ENCODE measurements around the gene IFNL2. TPM values are rescaled to one million over a fixed set of nuclear protein-coding genes. Genes with fewer than 3 reads are reported as not detected.
"Not testable (repeated sequence)": the region's sequence is repeated elsewhere in the genome, so short reads cannot be mapped to it uniquely, and the experiment has no call there.

Gene IFNL2
- total RNA-seq (not detected), polyA plus RNA-seq (ENCODE audit: insufficient read length in 2 of 2) (not detected)
- long read RNA-seq, donor 1: 0 reads
- long read RNA-seq, donor 2: 0 reads
- long read RNA-seq, donor 3: 0 reads
- long read RNA-seq, donor 4: 0 reads

DNA sequence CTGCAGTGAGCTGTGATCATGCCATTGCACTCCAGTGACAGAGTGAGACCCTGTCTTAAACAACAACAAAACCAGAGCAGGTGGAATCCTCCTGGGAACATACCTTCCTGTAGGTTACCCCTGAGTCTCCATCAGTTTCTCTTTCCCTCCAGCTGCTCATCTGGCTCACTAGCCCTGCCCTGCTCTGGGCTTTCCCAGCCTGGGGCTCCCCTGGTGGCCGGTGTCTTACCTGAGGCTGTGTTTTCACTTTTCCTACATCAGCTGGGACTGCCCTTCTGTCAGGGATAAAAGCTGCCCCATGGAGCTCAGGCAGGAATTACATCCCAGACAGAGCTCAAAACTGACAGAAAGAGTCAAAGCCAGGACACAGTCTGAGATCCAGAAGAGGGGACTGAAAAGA lies at the start of gene IFNL2:
TSS of gene IFNL2 (plus strand) at position 312 of the 400 bp plus-strand sequence. CDS start 173 bp downstream, outside the sequence.
- H3K36me3 ChIP-seq (ENCODE audit: control insufficient read depth, insufficient read depth, low read length); DNase-seq (ENCODE audit: low read depth in 4 of 6, low spot score in 6 of 6); H3K4me3 ChIP-seq (ENCODE audit: low read depth, low read length); H3K27ac ChIP-seq (ENCODE audit: low read depth, low read length); H3K9me3 ChIP-seq (ENCODE audit: control insufficient read depth, insufficient read depth, low read length): not testable (repeated sequence)
- peaks cover 18% of the 10 kb centered on the region for H3K4me1 ChIP-seq (ENCODE audit: control insufficient read depth, insufficient read depth, low read length)
- peaks cover 26% of the 10 kb centered on the region for H3K27me3 ChIP-seq (ENCODE audit: control insufficient read depth, insufficient read depth, low read length)
- no CpG with 5 or more reads among the region's 1 CpG for WGBS (ENCODE audit: insufficient coverage)

DNA sequence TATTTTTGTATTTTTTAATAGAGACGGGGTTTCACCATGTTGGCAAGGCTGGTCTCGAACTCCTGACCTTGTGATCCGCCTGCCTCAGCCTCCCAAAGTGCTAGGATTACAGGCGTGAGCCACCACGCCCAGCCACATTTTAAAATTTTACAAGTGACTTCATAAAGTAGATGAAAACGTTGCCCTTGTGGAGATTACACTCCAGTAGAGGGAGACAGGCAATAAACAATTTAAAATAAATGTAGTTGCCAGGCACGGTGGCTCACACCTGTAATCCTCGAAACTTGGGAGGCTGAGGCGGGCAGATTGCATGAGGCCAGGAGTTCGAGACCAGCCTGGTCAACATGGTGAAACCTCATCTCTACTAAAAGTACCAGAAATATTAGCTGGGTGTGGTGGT lies 49.1 kb upstream of the IFNL2 start:
- WGBS (ENCODE audit: insufficient coverage): 66% methylated on average over 3 of the region's 10 CpGs
- H3K27me3 ChIP-seq (ENCODE audit: control insufficient read depth, insufficient read depth, low read length); H3K4me1 ChIP-seq (ENCODE audit: control insufficient read depth, insufficient read depth, low read length); DNase-seq (ENCODE audit: low read depth in 4 of 6, low spot score in 6 of 6); H3K4me3 ChIP-seq (ENCODE audit: low read depth, low read length); H3K27ac ChIP-seq (ENCODE audit: low read depth, low read length); H3K36me3 ChIP-seq (ENCODE audit: control insufficient read depth, insufficient read depth, low read length); H3K9me3 ChIP-seq (ENCODE audit: control insufficient read depth, insufficient read depth, low read length): not testable (repeated sequence)

DNA sequence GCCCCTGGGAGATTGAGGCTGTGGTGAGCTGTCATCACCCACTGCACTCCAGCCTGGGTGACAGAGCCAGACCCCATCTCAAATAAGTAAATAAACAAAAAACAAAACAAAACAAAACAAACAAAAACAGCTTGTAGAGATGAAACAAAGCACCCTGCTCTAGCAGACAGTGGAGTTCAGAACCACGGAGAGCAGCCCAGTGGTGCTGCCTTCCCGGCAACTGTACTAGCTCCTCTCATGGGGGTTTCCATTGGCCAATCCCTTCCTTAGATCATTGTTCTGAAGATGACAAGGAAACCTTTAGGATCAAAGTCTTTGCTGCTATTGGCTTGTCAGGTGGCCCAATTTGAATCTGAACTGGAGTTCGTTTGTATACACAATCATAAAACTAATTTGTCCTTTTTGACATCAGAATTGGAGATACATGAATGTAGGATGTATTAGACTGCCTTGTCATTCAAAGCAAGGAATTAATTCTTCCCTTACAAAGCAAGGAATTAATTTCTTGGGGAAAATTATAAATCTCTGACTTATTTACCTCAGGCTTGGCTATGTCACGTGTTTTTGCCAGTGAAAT lies 44.4 kb upstream of the IFNL2 start:
- H3K4me1 ChIP-seq (ENCODE audit: control insufficient read depth, insufficient read depth, low read length): no peaks in the 10 kb centered on the region
- H3K4me3 ChIP-seq (ENCODE audit: low read depth, low read length): no peak overlapping the region
- no peaks in the 10 kb centered on the region for H3K36me3 ChIP-seq (ENCODE audit: control insufficient read depth, insufficient read depth, low read length)
- no peak overlapping the region for H3K27ac ChIP-seq (ENCODE audit: low read depth, low read length)
- 4% methylated on average over 2 of the region's 4 CpGs for WGBS (ENCODE audit: insufficient coverage)
- DNase-seq (ENCODE audit: low read depth in 4 of 6, low spot score in 6 of 6): peak in 1 of 6 donors; percentile 13
- H3K27me3 ChIP-seq (ENCODE audit: control insufficient read depth, insufficient read depth, low read length): peaks cover 7% of the 10 kb centered on the region
- no peaks in the 10 kb centered on the region for H3K9me3 ChIP-seq (ENCODE audit: control insufficient read depth, insufficient read depth, low read length)

DNA sequence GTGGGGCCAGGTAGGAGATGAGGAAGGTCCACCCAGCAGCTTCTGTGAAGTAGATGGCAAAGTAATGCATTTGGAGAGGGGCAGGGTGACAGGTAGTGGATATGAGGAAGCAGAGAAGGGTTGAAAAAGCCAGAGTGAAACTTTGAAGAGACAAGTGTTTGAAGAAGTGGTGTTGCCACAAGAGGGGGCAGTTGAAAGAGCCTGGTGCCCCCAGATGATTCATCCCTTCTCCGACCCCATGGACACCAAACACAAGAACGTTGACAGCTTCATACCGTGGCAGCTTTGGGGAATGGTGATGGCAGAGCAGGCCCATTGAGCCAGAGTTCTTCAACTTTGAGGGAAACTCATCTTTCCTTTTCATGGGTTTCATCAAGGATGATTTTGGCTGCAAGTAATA lies 43.3 kb upstream of the IFNL2 start:
- Histone ChIP-seq H3K27me3 (ENCODE audit: control insufficient read depth, insufficient read depth, low read length) (peaks cover 7% of the 10 kb centered on the region), H3K36me3 (ENCODE audit: control insufficient read depth, insufficient read depth, low read length) (no peaks in the 10 kb centered on the region), H3K27ac (ENCODE audit: low read depth, low read length) (no peak overlapping the region), H3K4me1 (ENCODE audit: control insufficient read depth, insufficient read depth, low read length) (no peaks in the 10 kb centered on the region), H3K9me3 (ENCODE audit: control insufficient read depth, insufficient read depth, low read length) (no peaks in the 10 kb centered on the region), H3K4me3 (ENCODE audit: low read depth, low read length) (no peak overlapping the region)
- no peak for DNase-seq (ENCODE audit: low read depth in 4 of 6, low spot score in 6 of 6)
- WGBS (ENCODE audit: insufficient coverage): no CpG with 5 or more reads among the region's 3 CpGs

DNA sequence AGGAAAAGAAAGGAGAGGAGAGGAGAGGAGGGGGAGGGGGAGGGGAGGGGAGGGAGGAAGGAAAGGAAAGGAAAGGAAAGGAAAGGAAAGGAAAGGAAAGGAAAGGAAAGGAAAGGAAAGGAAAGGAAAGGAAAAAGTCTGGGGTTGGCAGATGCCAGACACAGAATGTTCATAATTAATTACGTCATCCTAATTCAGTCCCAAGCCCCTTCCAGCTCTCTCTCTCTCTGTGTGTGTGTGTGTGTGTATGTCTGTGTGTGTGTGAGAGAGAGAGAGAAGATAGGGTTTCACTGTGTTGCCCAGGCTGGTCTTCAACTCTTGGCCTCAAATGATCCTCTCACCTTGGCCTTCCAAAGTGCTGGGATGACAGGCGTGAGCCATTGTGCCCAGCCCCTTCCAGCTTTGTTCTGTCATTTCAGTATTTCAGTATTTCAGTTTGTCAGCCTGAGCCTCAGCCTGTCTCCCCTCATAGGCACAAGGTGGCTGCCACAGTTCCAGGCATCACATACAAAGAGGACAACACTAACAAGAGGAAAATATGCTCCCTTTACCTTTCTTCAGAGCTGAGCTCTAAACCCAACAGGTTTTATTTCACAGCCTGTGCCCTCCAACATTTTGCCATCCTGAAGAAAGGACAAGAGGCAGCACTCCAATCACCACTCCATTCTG lies 38.0 kb upstream of the IFNL2 start:
- H3K9me3 ChIP-seq (ENCODE audit: control insufficient read depth, insufficient read depth, low read length): no peaks in the 10 kb centered on the region
- H3K27ac ChIP-seq (ENCODE audit: low read depth, low read length): no peak overlapping the region
- 86% methylated on average over 1 of the region's 2 CpGs for WGBS (ENCODE audit: insufficient coverage)
- no peak overlapping the region for H3K4me3 ChIP-seq (ENCODE audit: low read depth, low read length)
- H3K36me3 ChIP-seq (ENCODE audit: control insufficient read depth, insufficient read depth, low read length): no peaks in the 10 kb centered on the region
- no peak for DNase-seq (ENCODE audit: low read depth in 4 of 6, low spot score in 6 of 6)
- H3K27me3 ChIP-seq (ENCODE audit: control insufficient read depth, insufficient read depth, low read length): peaks cover 2% of the 10 kb centered on the region
- H3K4me1 ChIP-seq (ENCODE audit: control insufficient read depth, insufficient read depth, low read length): no peaks in the 10 kb centered on the region

DNA sequence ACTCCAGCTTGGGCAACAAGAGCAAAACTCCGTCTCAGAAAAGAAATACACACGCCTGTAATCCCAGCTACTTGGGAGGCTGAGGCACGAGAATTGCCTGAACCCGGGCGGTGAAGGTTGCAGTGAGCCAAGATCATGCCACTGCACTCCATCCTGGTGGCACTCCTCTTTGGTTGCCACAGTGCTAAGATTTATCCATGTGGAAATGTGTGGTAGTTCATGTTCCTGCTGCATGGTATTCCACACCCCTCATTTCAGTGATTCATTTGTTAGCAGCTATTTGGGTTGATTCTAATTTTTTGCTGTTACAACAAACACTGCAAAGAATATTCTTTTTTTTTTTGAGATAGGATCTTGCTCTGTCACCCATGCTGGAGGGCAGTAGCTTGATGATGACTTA lies 35.5 kb upstream of the IFNL2 start:
- DNase-seq (ENCODE audit: low read depth in 4 of 6, low spot score in 6 of 6): no peak
- no peaks in the 10 kb centered on the region for H3K36me3 ChIP-seq (ENCODE audit: control insufficient read depth, insufficient read depth, low read length)
- no peak overlapping the region for H3K4me3 ChIP-seq (ENCODE audit: low read depth, low read length)
- 95% methylated on average over 5 of the region's 5 CpGs for WGBS (ENCODE audit: insufficient coverage)
- no peaks in the 10 kb centered on the region for H3K4me1 ChIP-seq (ENCODE audit: control insufficient read depth, insufficient read depth, low read length)
- peaks cover 2% of the 10 kb centered on the region for H3K27me3 ChIP-seq (ENCODE audit: control insufficient read depth, insufficient read depth, low read length)
- no peak overlapping the region for H3K27ac ChIP-seq (ENCODE audit: low read depth, low read length)
- no peaks in the 10 kb centered on the region for H3K9me3 ChIP-seq (ENCODE audit: control insufficient read depth, insufficient read depth, low read length)

DNA sequence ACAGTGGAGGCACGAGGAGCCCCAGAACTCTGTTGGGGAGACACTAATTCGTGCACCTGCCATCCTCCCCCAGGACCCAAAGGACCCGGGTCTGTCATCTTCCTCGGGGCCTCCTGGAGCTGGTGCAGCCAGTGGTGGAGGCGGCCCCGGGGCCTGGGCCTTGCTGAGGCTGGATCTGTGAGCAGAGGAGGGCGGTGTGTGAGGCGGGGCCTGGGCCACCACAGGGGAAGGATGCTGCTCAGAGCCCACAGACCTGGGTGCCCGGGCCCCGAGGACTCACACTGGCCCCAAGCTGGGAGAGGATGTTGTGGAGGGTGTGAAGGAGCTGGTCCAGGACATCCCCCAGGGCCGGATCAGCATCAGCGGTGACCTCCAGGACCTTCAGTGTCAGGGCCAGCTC lies 31.7 kb upstream of the IFNL2 start:
- Histone ChIP-seq H3K4me1 (ENCODE audit: control insufficient read depth, insufficient read depth, low read length) (no peaks in the 10 kb centered on the region), H3K9me3 (ENCODE audit: control insufficient read depth, insufficient read depth, low read length) (no peaks in the 10 kb centered on the region), H3K27me3 (ENCODE audit: control insufficient read depth, insufficient read depth, low read length) (peaks cover 4% of the 10 kb centered on the region), H3K36me3 (ENCODE audit: control insufficient read depth, insufficient read depth, low read length) (no peaks in the 10 kb centered on the region), H3K27ac (ENCODE audit: low read depth, low read length) (no peak overlapping the region), H3K4me3 (ENCODE audit: low read depth, low read length) (no peak overlapping the region)
- DNase-seq (ENCODE audit: low read depth in 4 of 6, low spot score in 6 of 6): no peak
- 76% methylated on average over 9 of the region's 12 CpGs for WGBS (ENCODE audit: insufficient coverage)

DNA sequence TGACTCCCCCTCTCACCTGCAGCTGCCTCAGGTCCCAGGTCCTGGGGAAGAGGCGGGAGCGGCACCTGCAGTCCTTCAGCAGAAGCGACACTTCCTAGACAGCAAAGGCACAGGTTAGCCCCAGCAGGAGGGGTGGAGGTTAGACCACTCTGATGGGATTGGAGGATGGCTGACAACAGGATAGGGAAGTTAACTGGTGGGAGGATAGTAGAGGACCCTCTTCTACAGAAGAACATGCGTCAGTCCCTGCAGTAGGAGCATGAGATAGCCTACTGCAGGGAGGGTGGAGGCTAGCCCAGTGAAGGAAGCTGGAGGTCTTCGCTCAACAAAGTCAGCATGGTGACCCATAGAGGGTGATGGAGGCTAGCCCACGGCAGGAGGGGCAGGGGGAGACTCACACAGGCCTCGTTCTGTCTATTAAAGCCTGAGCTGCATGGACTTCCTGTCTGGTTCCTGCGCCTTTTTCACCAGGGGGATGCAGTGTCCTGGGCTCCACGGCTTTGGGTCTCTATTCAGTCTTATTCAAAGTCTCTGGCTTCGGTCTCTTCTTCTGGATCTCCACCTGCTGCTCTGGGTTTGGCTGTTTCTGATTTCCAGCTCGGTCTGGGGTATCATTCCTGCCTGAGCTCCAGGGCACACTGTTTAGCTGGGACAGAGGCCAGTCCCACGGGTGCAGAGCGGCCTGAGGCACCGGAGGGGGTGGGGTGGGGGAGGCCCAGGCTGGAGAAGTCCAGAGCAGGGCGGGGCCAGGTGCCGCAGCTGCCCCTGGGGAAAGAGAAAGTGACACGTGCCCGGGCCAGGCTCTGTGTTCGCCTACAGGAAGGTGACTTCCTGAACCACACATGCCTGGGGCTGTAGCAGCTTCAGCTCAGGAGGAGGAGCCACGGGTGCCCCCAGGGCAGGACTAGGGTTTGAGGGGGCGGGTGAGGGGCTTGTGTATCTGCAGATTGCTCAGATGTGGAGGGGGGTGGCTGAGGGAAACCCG lies 30.7 kb upstream of the IFNL2 start:
- Histone ChIP-seq H3K9me3 (ENCODE audit: control insufficient read depth, insufficient read depth, low read length) (no peaks in the 10 kb centered on the region), H3K4me1 (ENCODE audit: control insufficient read depth, insufficient read depth, low read length) (no peaks in the 10 kb centered on the region), H3K27ac (ENCODE audit: low read depth, low read length) (no peak overlapping the region), H3K36me3 (ENCODE audit: control insufficient read depth, insufficient read depth, low read length) (no peaks in the 10 kb centered on the region), H3K27me3 (ENCODE audit: control insufficient read depth, insufficient read depth, low read length) (peaks cover 4% of the 10 kb centered on the region), H3K4me3 (ENCODE audit: low read depth, low read length) (no peak overlapping the region)
- WGBS (ENCODE audit: insufficient coverage): 54% methylated on average over 21 of the region's 22 CpGs
- DNase-seq (ENCODE audit: low read depth in 4 of 6, low spot score in 6 of 6): no peak

DNA sequence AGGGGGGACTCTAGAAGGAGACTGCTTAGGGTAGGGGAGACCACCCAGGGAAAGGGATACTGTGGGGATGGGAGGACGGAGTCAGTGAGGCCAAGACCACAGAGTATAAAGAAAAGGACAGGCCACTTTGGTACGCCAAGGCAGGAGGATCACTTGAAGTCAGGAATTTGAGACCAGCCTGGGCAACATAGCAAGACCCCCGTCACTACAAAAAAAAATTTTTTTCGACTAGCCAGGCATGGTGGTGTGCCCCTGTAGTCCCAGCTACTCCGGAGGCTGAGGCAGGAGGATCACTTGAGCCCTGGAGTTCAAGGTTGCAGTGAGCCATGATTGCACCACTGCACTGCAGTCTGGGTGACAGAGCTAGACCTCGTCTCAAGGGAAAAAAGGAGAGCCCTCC lies 30.0 kb upstream of the IFNL2 start:
- Histone ChIP-seq H3K9me3 (ENCODE audit: control insufficient read depth, insufficient read depth, low read length) (no peaks in the 10 kb centered on the region), H3K36me3 (ENCODE audit: control insufficient read depth, insufficient read depth, low read length) (no peaks in the 10 kb centered on the region), H3K27me3 (ENCODE audit: control insufficient read depth, insufficient read depth, low read length) (peaks cover 4% of the 10 kb centered on the region), H3K4me3 (ENCODE audit: low read depth, low read length) (no peak overlapping the region), H3K27ac (ENCODE audit: low read depth, low read length) (no peak overlapping the region), H3K4me1 (ENCODE audit: control insufficient read depth, insufficient read depth, low read length) (no peaks in the 10 kb centered on the region)
- WGBS (ENCODE audit: insufficient coverage): 80% methylated on average over 5 of the region's 6 CpGs
- DNase-seq (ENCODE audit: low read depth in 4 of 6, low spot score in 6 of 6): no peak
